Activated T-cell treated with anti-CD3 and anti-CD28 coated beads, Interleukin-2, amount 50 U/mL, for 48 hours (primary cell): ENCODE measurements around the gene RPGR.

Experiments used
- DNase-seq, 2 experiments: peaks; one replicate each; pipeline ENCODE4 v3.0.0-alpha.2; 2020

The RPGR gene, protein sequence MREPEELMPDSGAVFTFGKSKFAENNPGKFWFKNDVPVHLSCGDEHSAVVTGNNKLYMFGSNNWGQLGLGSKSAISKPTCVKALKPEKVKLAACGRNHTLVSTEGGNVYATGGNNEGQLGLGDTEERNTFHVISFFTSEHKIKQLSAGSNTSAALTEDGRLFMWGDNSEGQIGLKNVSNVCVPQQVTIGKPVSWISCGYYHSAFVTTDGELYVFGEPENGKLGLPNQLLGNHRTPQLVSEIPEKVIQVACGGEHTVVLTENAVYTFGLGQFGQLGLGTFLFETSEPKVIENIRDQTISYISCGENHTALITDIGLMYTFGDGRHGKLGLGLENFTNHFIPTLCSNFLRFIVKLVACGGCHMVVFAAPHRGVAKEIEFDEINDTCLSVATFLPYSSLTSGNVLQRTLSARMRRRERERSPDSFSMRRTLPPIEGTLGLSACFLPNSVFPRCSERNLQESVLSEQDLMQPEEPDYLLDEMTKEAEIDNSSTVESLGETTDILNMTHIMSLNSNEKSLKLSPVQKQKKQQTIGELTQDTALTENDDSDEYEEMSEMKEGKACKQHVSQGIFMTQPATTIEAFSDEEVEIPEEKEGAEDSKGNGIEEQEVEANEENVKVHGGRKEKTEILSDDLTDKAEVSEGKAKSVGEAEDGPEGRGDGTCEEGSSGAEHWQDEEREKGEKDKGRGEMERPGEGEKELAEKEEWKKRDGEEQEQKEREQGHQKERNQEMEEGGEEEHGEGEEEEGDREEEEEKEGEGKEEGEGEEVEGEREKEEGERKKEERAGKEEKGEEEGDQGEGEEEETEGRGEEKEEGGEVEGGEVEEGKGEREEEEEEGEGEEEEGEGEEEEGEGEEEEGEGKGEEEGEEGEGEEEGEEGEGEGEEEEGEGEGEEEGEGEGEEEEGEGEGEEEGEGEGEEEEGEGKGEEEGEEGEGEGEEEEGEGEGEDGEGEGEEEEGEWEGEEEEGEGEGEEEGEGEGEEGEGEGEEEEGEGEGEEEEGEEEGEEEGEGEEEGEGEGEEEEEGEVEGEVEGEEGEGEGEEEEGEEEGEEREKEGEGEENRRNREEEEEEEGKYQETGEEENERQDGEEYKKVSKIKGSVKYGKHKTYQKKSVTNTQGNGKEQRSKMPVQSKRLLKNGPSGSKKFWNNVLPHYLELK

DNA sequence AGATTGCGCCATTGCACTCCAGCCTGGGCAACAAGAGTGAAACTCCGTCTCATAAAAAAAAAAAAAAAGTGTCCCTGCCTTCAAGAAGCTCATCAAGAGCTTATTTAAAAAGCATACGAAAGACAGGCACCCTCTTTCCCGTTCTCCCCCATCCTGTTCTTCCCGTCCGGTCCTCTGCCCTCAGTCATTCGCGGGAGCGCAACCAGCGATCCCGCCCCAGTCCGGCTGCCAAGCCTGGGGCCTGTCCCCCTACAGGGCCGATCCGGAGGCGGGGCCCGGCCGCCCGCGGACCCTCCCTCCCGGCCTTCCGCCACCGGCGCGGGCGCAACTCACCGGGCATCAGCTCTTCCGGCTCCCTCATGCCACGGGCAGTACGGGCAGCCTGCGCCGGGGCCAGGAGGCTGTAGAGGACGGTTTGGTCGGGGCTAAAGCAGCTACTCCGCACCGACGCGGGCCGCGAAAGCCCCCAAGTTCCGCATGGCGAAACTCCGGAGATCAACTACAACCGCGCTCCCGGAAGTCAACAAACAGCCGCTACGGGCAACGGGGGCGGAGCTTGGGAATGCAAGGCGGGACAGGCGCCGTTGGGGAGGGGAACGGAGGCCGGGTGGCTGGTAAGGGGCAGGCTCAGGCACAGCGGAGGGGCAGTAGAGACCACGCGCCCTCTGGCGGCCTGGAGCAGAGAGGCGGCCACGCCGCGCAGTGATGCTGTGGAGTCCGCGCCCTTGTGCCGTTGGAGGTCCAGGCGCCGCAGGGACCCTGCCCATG lies at the start of gene RPGR:
RPGR (minus strand) TSS at position 503 of the 768 bp plus-strand sequence; CDS start at position 361, 142 bp downstream.
- DNase-seq, result peak; percentile 90 to 93

DNA sequence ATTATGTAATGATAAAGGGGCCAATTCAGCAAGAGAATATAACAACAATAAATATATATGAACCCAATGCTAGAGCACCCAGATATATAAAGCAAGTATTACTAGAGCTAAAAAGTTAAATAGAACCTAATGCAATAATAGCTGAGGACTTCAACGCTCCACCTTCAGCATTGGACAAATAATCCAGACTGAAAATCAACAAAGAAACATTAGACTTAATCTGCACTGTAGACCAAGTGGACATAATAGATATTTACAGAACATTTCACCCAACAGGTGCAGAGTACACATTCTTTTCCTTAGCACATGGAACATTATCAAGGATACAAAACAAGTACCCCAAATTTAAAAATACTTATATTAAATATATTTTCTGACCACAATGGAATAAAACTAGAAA lies 49.4 kb upstream of the RPGR start:
- DNase-seq, result no peak

- DNase-seq, result no peak
Measured at GRCh38 chrX:38375891-38376290, 48.6 kb upstream of the RPGR start.

- no peak for DNase-seq
Measured at GRCh38 chrX:38374431-38374830, 47.1 kb upstream of the RPGR start.

DNA sequence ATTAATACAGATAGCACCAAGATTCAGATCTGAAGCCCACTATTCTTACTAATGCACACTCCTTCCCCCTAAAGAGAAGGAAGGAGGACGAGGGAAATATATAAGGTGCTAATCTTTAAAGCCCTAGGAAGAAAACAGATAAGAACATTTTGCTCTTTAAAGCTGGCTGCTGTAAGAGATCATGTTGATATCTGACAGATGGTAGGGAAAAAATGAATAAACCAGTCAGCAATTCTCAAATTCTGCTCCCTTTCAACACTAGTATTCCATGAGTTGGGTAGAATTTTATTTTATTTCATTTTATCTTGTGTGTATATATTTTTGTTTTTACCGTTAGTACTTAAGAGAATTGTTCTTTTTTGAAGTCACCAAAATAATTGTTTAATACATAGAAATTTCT lies 44.3 kb upstream of the RPGR start:
- DNase-seq, result no peak

DNA sequence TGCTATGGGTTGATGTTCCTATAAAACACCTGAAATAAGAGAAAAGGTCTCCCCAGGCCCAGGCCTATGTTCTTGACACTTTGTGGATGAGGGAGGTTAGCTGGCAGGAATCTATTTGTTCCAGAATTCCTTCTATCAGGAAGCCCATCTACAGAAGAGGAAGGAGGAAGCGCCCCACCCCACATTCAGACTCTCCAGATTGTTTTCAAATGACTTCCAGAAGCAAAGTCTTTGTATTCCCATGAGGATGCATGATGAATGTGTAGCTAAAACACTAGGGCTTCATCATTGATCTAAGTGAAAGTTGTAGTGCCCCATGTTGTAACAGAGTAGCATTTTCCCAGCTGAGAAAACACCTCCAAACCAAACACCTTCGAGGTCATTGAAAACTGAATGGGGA lies 41.5 kb upstream of the RPGR start:
- no peak for DNase-seq

DNA sequence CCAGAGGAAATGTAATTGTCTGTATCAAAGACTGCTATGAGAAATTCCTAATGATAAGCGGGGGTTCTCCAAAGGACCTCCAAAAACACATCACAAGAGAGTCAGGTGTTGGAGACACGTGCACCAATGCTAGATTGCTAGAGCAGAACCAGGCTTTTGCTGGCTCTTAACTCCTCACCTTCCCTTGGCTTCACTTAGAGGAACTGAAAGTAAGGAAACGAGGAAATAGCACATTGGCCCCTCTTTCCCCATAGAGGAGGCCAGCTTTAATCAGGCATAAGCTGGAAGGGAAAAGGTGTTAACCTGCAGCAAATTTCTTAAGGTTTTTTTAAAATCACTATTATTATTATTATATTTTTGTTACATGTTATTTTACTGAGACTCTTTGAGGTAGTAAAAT lies 38.6 kb upstream of the RPGR start:
- DNase-seq, result no peak

DNA sequence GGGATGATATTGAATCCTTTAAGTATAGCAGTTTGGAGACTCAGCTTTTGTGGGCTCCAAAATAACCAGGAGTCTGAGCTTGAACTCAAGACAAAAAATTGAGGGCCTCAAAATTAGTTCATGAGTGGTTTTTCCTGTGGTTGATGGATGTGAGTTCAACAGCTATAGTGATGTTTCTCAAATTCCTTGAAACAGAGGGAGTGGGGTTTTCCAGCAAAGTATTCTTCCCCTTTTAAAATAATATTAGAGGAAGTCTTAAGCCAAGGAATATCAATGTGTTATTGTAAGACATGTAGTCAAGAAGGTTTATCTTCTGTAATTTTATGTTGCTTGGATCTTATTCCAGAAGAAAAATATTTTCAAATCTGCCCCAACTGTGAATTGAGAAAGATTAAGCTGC lies 35.7 kb upstream of the RPGR start:
- no peak for DNase-seq

GRCh38 chrX:38357747-38358673 lies 30.7 kb upstream of the RPGR start:
- DNase-seq, result no peak

DNA sequence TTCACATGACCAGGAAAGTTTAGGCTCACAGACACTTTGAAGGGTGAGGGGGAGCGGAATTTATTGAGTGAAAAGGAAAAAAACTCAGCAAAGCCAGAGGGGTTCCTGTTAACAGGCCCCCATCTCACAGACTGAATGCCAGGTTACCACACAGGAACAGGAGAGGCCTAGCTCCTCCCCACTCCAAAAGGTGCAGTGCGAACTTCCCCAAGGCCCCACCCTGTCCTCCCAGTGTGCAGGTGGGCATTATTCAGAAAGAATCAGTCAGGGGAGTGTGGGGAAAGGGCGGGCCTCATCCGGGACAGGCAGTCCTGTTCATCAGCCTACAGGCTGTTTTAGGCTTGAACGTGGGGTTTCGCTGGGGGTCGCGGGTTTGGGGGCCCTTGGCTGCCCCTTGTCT lies 29.1 kb upstream of the RPGR start:
- DNase-seq, result no peak

GRCh38 chrX:38352362-38352761 lies 25.1 kb upstream of the RPGR start, which contains the start of gene OTC:
Gene OTC (plus strand): TSS chrX:38352604. CDS start chrX:38352697, 93 bp downstream.
- DNase-seq, result no peak

DNA sequence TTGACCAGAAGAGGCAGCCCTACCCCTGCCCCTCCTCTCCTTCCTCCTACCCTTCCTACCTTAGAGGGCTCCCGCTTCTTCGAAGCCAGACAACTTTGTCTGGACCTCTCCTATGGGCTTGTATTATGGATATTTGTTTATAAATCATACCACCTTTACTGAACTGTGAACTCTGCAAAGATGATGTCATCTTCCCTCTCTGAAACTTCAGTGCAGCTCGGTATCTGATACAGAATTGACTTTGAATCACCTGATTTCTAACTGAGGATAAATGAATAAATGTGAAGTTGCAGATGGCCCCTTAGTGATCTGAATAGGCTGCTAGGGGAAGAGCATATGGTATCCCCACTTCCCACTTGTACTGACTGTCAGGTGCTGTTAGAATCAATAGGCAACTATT lies 24.0 kb upstream of the RPGR start:
- no peak for DNase-seq

GRCh38 chrX:38347136-38347535 lies 19.8 kb upstream of the RPGR start:
- no peak for DNase-seq

DNA sequence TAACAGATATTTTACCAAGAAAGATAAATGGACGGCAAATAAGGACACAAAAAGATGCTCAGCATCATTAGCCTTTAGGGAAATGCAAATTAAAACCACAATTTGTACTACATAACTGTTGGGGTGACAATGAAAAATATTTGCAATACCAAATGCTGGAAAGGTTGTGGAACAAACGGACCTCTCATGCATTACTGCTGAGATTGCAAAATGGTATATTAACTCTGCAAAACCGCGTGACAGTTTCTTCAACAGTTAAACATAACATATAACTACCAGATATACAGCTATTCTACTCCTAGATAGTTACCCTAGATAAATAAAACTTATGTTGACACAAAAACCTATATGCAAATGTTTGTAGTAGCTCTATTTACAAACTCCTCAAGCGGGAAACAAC lies 18.8 kb upstream of the RPGR start:
- no peak for DNase-seq

DNA sequence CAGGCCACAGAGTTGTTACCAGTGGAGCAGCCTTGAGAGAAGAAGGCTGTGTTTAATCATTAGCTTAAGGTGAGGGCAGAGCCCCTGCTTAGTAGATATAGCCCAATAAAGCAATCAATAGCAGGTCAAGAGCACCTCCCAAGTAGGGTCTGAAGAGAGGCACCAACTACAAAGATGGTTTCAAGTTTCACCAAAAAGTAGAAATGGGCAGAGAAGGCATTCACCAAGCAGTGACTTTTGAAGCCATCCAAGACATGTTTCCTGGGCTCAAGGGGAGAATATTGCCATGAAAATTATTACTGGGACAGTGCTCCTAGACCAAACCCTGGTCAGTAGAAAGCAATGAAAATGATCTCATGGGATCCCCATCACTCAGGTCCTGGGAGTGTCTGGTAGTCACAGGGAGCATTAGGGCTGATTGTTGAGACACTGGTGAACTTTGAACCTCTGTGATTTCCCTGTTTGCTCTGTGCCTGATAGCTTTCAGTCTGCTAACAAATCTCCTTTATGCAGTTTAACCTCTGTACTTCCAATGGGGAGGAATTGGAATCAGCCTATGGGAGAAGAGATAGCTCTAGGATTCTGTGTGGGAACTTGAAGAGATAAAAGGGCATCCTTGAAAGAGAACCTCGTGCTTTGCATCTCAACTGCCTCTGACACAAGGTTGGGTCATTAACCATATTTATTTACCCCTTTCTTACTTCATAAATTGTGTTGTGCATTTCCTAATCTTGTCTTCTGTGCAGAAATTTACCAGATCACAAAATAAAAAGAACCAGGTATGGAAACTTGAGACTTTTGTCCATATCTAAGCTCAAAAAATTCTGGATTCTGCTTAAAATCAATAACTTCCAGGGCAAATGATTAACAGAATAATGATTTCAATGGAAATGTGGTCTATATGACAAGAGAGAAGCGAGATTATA lies 15.8 kb upstream of the RPGR start:
- DNase-seq, result no peak

- no peak for DNase-seq
Measured at GRCh38 chrX:38341442-38341841, 14.1 kb upstream of the RPGR start.

GRCh38 chrX:38336538-38337240 lies 9.4 kb upstream of the RPGR start:
- DNase-seq, result no peak

GRCh38 chrX:38335382-38335781 lies 8.1 kb upstream of the RPGR start:
- DNase-seq, result no peak

DNA sequence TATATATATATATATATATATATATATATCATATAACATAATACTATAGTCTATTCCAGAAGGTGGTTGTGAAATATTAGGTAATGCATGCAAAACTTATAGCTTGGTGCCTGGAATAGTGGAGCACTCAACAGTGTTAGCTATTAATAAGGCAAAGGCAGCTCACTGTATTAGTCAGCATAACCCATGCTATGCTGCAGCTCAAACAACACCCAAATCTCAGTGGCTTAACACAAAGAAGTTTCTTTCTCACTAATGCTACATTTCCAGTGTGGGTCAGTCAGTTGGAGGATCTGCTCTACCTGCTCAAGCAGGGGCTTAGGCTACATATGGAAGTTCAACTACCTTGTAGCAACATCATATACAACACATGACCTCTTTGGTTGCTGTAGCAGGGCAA lies 5.2 kb upstream of the RPGR start:
- DNase-seq, result no peak

DNA sequence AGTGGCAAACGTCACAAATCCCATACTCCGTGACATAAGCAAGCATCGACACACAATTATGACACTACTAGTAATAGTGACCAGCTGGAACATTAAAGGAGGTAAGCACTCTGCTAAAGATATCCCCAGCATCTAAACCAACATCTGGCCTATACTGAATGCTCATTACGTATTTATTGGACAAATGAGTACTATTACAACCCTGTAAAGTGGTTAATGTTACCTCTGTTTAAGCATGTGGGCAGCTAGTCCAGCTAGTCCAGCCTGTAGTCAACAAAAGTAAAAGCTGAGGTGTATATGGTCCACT lies 419 bp upstream of the RPGR start:
- DNase-seq, result no peak
